ENCODE measurements around the gene ADGRD1.

The ADGRD1 gene

GRCh38 chr12:131044136-131044535, 90.4 kb downstream of the ADGRD1 start:
- no peak for DNase-seq

DNA sequence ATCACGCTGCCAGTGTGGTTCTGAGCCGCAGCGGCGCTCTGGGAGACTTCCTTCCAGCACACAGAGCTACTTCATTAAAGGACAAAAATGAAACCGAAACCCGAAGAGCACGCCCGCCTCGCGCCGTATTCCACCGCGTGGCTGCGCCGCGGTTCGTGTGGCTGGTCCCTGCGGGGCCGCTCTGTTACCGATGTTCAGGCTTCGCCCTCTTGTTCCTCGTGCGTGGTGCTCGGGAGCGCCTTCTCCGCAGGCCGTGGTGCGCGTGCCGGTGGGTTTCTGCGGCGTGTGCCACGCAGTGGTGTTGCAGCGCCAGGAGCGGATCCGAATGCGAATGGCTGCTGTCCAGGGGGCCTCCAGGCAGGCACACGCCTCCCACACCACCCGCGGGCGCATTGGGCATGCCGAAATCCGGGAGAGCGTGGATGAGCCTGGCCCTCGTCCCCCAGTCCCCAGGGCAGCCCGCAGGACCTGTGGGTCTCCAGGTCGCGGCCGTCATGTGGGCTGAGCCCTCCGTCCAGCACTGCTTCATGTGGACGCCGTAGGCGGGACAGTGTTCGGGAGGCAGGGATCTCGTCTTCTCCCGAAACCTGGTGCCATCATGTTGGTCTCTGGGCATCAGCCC, 91.2 kb downstream of the ADGRD1 start:
- no peak for DNase-seq

- DNase-seq = no peak
Observed at GRCh38 chr12:131045705-131046460, 92.2 kb downstream of the ADGRD1 start.

GRCh38 chr12:131046813-131047788, 93.4 kb downstream of the ADGRD1 start:
- DNase-seq = no peak

DNA sequence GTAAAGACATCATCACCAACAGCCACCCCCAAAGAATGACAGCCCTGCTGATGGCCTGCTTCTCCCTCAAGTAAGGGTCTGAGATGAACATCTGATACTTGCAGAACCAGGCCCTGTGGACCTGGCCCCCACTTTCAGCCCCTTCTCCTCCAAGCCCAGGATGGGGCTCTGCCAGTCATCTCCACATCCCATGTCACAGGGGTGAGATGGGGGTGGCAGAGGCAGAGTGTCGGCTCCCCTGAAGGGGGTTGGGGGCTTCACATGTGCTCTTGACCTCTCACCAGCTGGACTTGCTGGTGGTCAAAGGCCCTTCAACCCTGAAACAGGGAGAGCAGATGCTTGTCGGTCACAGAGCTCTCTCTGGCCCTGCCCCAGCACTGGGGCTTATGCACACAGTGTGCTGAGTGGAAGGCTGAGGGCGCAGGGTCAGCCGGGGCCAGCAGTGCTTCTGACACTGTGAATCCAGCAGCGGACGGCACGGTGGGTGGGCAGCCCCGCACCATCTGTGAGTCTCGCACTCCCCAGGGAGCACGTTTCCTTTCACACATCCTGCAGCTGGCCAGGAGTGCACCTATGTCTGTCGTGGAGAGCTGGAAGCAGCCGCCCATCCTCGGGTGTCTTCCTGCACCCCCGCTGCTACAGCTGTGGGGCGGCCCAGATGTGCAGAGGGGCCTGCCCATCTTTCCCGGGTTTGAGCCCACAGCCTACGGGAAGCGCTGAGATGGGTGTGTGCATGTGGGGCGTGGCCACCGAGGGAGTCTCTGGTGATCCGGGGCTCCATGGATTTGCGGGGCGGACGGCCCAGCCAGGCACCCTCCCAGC, 94.3 kb downstream of the ADGRD1 start:
- no peak for DNase-seq

DNA sequence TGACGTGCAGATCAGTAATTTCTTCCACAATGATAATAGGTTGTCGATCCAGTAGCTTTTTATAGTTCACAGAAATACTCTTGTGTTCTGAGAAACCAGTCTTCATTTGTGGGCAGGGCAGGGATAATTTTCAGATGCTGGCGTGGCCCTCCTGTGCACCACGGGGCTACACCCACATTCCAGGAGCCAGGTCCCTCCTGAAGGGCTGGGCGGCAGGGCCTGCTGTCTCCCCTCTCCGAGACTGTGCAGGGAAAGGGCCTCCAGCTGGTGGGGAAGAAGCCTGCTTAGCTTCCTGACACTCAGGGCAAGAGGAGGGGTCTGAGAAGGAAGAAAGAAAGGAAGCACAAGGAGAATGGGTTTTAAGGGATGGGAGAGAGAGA, 94.9 kb downstream of the ADGRD1 start:
- no peak for DNase-seq

- no peak for DNase-seq
Observed at GRCh38 chr12:131049002-131049401, 95.3 kb downstream of the ADGRD1 start.

DNA sequence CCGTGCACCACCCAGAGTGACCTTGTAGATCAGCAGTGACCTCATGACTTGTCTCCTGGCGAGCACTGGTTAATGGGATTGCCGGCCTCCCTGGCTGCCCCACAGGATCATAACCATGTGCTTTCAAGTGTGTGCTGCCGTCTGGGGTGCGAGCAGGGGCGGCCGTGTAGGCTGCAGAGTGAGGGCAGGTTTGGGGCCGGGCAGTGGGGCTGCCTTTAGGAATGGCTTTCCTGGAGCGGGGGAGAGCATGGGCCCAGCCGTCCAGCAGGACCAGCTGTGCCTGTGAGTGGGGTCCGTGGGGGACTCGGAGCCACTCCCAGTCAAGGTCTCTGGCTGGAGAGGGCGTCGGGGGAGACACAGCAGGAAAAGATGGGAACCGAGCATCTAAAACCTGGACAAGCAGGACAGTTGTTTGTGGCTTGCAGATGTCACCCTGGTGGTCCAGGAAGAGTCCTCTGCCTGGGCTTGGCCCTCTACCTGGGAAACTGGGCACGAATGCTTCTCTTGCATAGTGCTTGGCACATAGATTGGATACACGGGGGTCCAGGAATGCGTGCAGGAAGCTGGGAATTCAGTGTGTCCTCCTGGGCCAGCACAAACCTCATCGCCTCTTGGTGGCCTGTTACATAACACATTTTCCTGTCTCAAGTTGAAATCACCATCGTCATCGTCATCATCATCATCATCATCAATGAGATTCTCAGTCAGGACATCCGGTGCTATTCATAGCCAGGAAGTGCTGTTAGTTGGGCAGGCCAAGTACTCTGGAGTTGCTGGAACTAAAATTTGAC, 96.0 kb downstream of the ADGRD1 start:
- DNase-seq = no peak

GRCh38 chr12:131050463-131051154, 96.9 kb downstream of the ADGRD1 start:
- no peak for DNase-seq

- no peak for DNase-seq
Observed at GRCh38 chr12:131051155-131051473, 97.4 kb downstream of the ADGRD1 start.

- DNase-seq = no peak
Observed at GRCh38 chr12:131052063-131052781, 98.5 kb downstream of the ADGRD1 start.

- no peak for DNase-seq
Observed at GRCh38 chr12:131052929-131053328, 99.2 kb downstream of the ADGRD1 start.

DNA sequence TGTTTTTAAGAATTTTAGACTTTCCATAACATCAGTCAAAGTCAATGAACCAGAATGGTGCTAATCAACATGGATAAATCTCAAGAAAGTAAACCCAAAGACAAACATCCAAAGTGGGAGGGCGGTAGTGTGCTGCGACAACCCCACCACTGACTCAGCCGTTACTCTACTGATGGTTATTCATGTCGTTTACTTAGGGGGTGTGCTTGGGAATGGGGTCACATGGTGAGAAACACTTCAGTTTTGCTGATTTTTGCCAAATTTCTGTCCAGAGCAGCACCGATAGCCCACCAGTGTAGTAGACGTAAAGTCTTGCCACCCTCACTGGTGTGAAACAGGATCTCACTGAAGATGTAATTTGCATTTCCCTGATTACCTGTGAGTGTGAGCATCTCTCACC, 99.9 kb downstream of the ADGRD1 start:
- DNase-seq = no peak

DNA sequence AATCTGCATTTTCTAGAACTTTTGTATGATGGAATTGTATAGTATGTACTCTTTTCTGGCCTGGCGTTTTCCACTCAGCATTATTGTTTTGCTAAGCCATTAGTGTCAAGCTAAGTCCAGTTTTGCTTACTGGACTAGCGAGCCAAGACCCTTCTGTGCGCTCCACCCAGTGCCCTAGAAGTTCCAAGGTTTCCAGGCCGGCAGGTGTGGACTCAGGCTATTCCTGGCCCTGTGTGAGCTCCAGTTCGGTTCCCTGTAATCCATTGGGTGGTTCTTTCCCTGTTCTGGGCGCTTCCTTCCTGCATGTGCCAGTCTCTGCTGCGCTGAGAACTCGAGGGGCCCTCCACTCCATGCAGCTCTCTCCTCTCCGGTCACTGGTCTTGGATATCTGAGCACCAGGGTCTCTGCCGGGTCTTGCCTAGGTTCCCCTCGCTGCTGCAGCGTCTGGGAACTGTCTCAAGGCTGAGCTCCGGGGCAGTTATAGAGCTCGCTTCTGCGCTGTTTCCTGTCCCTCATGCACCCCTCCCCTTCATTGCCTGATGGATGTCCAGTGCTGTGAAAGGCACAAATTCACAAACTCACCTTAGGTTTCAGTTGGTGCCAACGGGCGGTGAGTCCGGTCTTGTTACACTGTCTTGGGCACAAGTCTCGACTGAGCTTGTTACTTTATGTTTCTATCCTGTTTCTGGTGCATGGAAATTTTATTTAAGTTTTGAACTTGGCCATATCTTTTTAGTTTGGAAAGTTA, 100.8 kb downstream of the ADGRD1 start:
- no peak for DNase-seq

GRCh38 chr12:131055093-131055465, 101.4 kb downstream of the ADGRD1 start:
- DNase-seq = no peak

- DNase-seq = no peak
Observed at GRCh38 chr12:131055596-131056233, 102.0 kb downstream of the ADGRD1 start.

GRCh38 chr12:131056626-131057025, 102.9 kb downstream of the ADGRD1 start:
- DNase-seq = no peak

GRCh38 chr12:131057211-131057721, 103.6 kb downstream of the ADGRD1 start:
- no peak for DNase-seq
